T-cell (primary cell): Measurements from ENCODE around the gene PLAGL2. TPM values are rescaled to one million over a fixed set of nuclear protein-coding genes. Genes with fewer than 3 reads are reported as not detected.
A peak's percentile ranks its signal among the peaks of the same experiment; 100 is the strongest.

Experiments
- ATAC-seq, 4 experiments: fragments of 200-7000 bp in 3 of 4; fragments of 150-1000 bp in 1 of 4; cut with Tn5 transposase; replicated peaks in 1 of 4; 1 replicate in 3 of 4; 2 replicates in 1 of 4; pipeline ENCODE4 v1.10.0; 2021; ENCODE audit warnings: moderate library complexity in 3 of 4, mild to moderate bottlenecking in 2 of 4, moderate number of reproducible peaks in 1 of 4
- CTCF ChIA-PET, 2 donors: fragments of 300-600 bp; sonication (Branson Sonifier 250); formaldehyde crosslinking; loops; one replicate each; lab custom pipeline; 2022; ENCODE audit warnings: antibody characterized with exemption in 2 of 2; lab: Charles Lee
- POLR2A ChIA-PET, 2 donors: fragments of 300-600 bp; sonication (Branson Sonifier 250); formaldehyde crosslinking; loops; one replicate each; lab custom pipeline; 2022; ENCODE audit warnings: antibody characterized with exemption in 2 of 2; lab: Charles Lee
- DNase-seq, 35 experiments: peaks; one replicate each; pipeline versions ENCODE4 v3.0.0 to v3.0.0-alpha.2; 2013 to 2023
- H3K27ac ChIP-seq: one replicate; pipeline ENCODE4 v1.5.1; 2013; ENCODE audit warnings: low read length
- H3K27me3 ChIP-seq, 2 experiments: replicated peaks in 1 of 2; 1 replicate in 1 of 2; 2 replicates in 1 of 2; pipeline versions ENCODE4 v1.6.1 to v1.7.0; 2013; ENCODE audit warnings: low read length in 1 of 2, mixed read lengths in 1 of 2; ENCODE audit not compliant: control insufficient read depth in 2 of 2, insufficient read depth in 2 of 2; ENCODE audit errors: extremely low read depth in 1 of 2
- H3K36me3 ChIP-seq, 2 donors: 1 replicate in 1 of 2; 2 replicates in 1 of 2; pipeline versions ENCODE4 v1.6.1 to v1.7.0; 2013; ENCODE audit warnings: low read length in 1 of 2; ENCODE audit not compliant: control insufficient read depth in 2 of 2, insufficient read depth in 1 of 2; ENCODE audit errors: extremely low read depth in 1 of 2
- H3K4me1 ChIP-seq, 2 experiments: 1 replicate in 1 of 2; 2 replicates in 1 of 2; pipeline versions ENCODE4 v1.6.1 to v1.7.0; 2013; ENCODE audit warnings: low read length in 2 of 2, mixed read lengths in 1 of 2; ENCODE audit not compliant: insufficient read depth in 2 of 2, control insufficient read depth in 1 of 2; ENCODE audit errors: extremely low read depth in 1 of 2
- H3K4me3 ChIP-seq, 2 donors: 1 replicate in 1 of 2; 2 replicates in 1 of 2; pipeline versions ENCODE4 v1.5.1 to v1.7.0; 2013; ENCODE audit warnings: mild to moderate bottlenecking in 2 of 2, low read length in 1 of 2, moderate library complexity in 1 of 2; ENCODE audit not compliant: control insufficient read depth in 1 of 2; ENCODE audit errors: extremely low read depth in 1 of 2
- H3K9me3 ChIP-seq: 2 replicates; pipeline ENCODE4 v1.7.0; 2013
- H3K27ac Mint-ChIP-seq, 2 donors: one replicate each; pipeline ENCODE4 v1.8.0; 2020 to 2021; ENCODE audit warnings: mild to moderate bottlenecking in 2 of 2, mixed read lengths in 2 of 2
- H3K27me3 Mint-ChIP-seq, 2 donors: one replicate each; pipeline ENCODE4 v1.8.0; 2021 to 2022; ENCODE audit warnings: mixed read lengths in 2 of 2
- H3K36me3 Mint-ChIP-seq: one replicate; pipeline ENCODE4 v1.8.0; 2021; ENCODE audit warnings: mixed read lengths
- H3K4me1 Mint-ChIP-seq, 3 donors: one replicate each; pipeline ENCODE4 v1.8.0; 2020 to 2022; ENCODE audit warnings: mixed read lengths in 3 of 3, mild to moderate bottlenecking in 1 of 3
- H3K4me3 Mint-ChIP-seq, 3 donors: one replicate each; pipeline ENCODE4 v1.8.0; 2020 to 2022; ENCODE audit warnings: mild to moderate bottlenecking in 3 of 3, mixed read lengths in 3 of 3, moderate library complexity in 3 of 3
- H3K9me3 Mint-ChIP-seq, 3 donors: one replicate each; pipeline ENCODE4 v1.8.0; 2020 to 2022; ENCODE audit warnings: mixed read lengths in 3 of 3
- WGBS: methylation state at CpG from one replicate; pipeline ENCODE4 v1.1.5; 2013; ENCODE audit warnings: missing lambda C conversion rate; ENCODE audit not compliant: insufficient coverage; 5-methylcytosine and 5-hydroxymethylcytosine counted together
- total RNA-seq, 35 experiments: library from RNA in 6 of 35; stranded (reverse) in 6 of 35; fragments of 120-200 nt in 1 of 35; gene quantifications; one replicate each; pipeline versions ENCODE4 v1.2.1 to v1.2.4 and lab custom pipeline; 2013 to 2026

The PLAGL2 gene
- total RNA-seq, 5 donors from 2014 or later (not counting 1 experiment from before 2014, with no cell fraction given): 12.6 to 18.2 (median 16.3) TPM

GRCh38 chr20:32215147-32215546, 7.6 kb upstream of the PLAGL2 start:
- H3K27ac Mint-ChIP-seq: no peak overlapping the region
- no peaks in the 10 kb centered on the region for H3K27me3 Mint-ChIP-seq
- Histone ChIP-seq H3K4me3 (no peak overlapping the region), H3K4me1 (peaks cover 0 to 2% of the 10 kb centered on the region in 2 experiments), H3K36me3 (peaks cover 5 to 59% of the 10 kb centered on the region in 2 donors), H3K27ac (no peak overlapping the region), H3K27me3 (no peaks in the 10 kb centered on the region), H3K9me3 (no peaks in the 10 kb centered on the region)
- DNase-seq: no peak
- H3K4me1 Mint-ChIP-seq: peaks cover 17 to 19% (median 18%) of the 10 kb centered on the region in 3 donors
- no peaks in the 10 kb centered on the region for H3K9me3 Mint-ChIP-seq
- peaks cover 59% of the 10 kb centered on the region for H3K36me3 Mint-ChIP-seq
- ChIA-PET POLR2A (no interaction called here), CTCF (no interaction called here)
- H3K4me3 Mint-ChIP-seq: no peak overlapping the region
- ATAC-seq: no peak
- WGBS: 96% methylated on average over 3 of the region's 8 CpGs

DNA sequence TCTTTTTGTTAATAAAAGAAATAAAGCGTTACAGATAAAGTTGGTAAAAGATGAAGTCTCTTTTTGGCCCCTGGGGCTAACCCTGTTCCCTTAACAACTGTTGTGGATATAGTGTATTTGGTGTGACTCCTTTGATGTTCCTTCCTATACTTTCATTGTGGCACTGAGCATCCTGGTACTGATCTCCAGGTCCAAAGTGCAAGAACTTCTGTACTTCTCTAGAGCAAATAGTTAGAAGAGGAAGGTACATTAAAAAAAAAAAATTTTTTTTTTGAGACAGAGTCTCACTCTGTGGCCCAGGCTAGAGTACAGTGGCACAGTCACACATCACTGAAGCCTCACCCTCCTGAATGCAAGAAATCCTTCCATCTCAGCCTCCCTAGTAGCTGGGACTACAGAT, 6.3 kb upstream of the PLAGL2 start:
- no peaks in the 10 kb centered on the region for H3K27me3 Mint-ChIP-seq
- H3K4me3 ChIP-seq: no peak overlapping the region
- DNase-seq: no peak
- ATAC-seq: no peak
- peaks cover 52% of the 10 kb centered on the region for H3K36me3 Mint-ChIP-seq
- no peaks in the 10 kb centered on the region for H3K27me3 ChIP-seq
- no CpG with 5 or more reads among the region's 1 CpG for WGBS
- no peak overlapping the region for H3K27ac ChIP-seq
- no peak overlapping the region for H3K4me3 Mint-ChIP-seq
- peaks cover under 1 to 10% of the 10 kb centered on the region in 2 experiments for H3K4me1 ChIP-seq
- peaks cover 5 to 54% of the 10 kb centered on the region in 2 donors for H3K36me3 ChIP-seq
- no peaks in the 10 kb centered on the region for H3K9me3 ChIP-seq
- no peaks in the 10 kb centered on the region for H3K9me3 Mint-ChIP-seq
- ChIA-PET CTCF (no interaction called here), POLR2A (no interaction called here)
- no peak overlapping the region for H3K27ac Mint-ChIP-seq
- peaks cover 30 to 32% (median 31%) of the 10 kb centered on the region in 3 donors for H3K4me1 Mint-ChIP-seq

- Histone ChIP-seq H3K9me3 (no peaks in the 10 kb centered on the region), H3K36me3 (peaks cover 5 to 16% of the 10 kb centered on the region in 2 donors), H3K4me1 (peaks cover 17 to 44% of the 10 kb centered on the region in 2 experiments), H3K27ac (no peak overlapping the region), H3K27me3 (no peaks in the 10 kb centered on the region), H3K4me3 (no peak overlapping the region)
- Mint-ChIP-seq H3K36me3 (peaks cover 26% of the 10 kb centered on the region), H3K4me3 (peak overlapping the region in 2 of 3 donors; percentile 25 to 87), H3K4me1 (peaks cover 61 to 63% (median 61%) of the 10 kb centered on the region in 3 donors), H3K9me3 (no peaks in the 10 kb centered on the region), H3K27ac (peak overlapping the region in 1 of 2 donors; percentile 56), H3K27me3 (no peaks in the 10 kb centered on the region)
- CTCF ChIA-PET: no interaction called here
- DNase-seq (no peak), ATAC-seq (no peak)
- POLR2A ChIA-PET: no interaction called here
- 94% methylated on average over 7 of the region's 9 CpGs for WGBS
These were observed 2.5 kb upstream of the PLAGL2 start for GRCh38 chr20:32209850-32210605.

DNA sequence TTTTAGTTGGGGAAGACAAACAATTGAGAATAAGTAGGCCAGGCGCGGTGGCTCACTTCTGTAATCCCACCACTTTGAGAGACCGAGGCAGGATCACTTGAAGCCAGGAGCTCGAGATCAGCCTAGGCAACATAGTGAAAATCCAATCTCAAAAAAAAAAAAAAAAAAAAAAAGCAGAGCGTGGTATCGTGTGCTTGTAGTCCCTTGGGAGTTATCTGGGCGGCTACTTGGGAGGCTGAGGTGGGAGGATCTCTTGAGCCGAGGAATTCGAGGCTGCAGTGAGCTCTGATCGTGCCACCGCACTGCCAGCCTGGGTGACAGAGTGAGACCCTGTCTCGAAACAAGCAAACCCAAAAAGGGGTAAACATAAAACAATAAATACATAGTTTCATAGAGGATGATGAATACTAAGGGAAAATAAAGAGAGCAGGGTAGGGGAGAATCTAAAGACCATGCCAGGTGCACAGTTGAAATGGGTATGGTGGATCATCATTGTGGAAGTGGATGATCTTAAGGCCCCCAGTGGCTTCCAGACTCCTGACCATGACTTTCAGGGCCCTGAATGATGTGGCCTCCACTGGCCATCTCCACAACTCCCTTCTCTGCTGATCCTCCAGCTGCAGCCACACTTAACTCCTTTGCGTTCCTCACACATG, 1.1 kb upstream of the PLAGL2 start:
- peaks cover 18% of the 10 kb centered on the region for H3K36me3 Mint-ChIP-seq
- WGBS: 70% methylated on average over 4 of the region's 13 CpGs
- no peaks in the 10 kb centered on the region for H3K9me3 Mint-ChIP-seq
- no peak for DNase-seq
- H3K27ac Mint-ChIP-seq: peak overlapping the region; percentile 60 to 86
- ChIA-PET POLR2A (interaction anchor here in 1 of 2 donors (0.5 to 0.6 kb wide), 2 partner anchors 149 to 1085 kb away, joined by 3 to 7 read pairs; partner anchors contain the start of gene ASXL1), CTCF (interaction anchor here (0.6 to 0.7 kb wide), 2 partner anchors 446 to 490 kb away, joined by 4 to 9 read pairs; no protein-coding TSS in a partner anchor)
- Histone ChIP-seq H3K9me3 (no peaks in the 10 kb centered on the region), H3K4me1 (peaks cover 25 to 51% of the 10 kb centered on the region in 2 experiments), H3K27me3 (no peaks in the 10 kb centered on the region), H3K36me3 (peaks cover 5 to 11% of the 10 kb centered on the region in 2 donors), H3K4me3 (peak overlapping the region; percentile 87 to 95), H3K27ac (peak overlapping the region; percentile 59)
- no peak for ATAC-seq
- H3K4me3 Mint-ChIP-seq: peak overlapping the region; percentile 85 to 93 (median 87)
- peaks cover 75 to 77% (median 75%) of the 10 kb centered on the region in 3 donors for H3K4me1 Mint-ChIP-seq
- H3K27me3 Mint-ChIP-seq: no peaks in the 10 kb centered on the region

DNA sequence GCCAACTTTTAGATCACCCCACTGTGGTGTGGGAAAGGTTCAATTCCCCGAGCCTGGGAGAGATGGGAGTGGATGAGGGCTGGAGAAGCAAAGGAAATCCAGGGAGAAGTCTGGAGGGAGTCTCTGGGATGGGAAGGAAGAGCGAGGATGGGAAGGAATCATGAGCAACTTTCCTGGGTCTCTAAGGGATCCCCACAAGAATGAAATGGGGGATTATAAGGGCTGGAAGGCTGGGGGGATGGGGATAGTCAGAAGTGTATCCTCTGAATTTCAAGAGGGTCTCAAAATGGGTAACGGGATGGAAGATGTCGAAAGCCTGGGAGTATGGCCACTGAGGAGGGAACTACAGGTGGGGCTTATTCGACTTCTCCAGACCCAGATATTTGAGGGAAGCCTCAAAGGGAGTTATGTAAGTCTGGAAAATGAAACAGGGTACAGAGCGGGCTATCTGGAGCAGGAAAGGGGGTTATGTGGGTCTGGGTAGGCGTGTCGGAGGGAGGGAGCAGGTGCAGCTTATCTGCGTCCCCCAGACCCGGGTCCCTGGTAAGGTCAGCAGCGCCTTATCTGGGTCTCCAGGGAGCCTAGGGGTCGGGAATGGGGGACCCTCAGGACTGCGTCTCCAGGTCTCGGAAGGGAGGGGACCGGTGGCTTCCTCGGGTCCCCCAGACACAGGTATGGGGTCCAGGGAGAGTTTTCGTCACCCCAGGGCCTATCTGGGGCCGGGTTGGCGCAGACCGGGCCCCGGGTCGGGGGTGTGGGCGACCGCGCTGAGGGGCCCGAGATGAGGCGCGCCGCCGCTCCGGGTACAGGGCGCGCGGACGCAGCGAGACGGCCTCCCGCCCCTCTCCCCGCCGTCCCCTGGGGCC, 550 bp downstream of the PLAGL2 start:
- WGBS: 2% methylated on average over 40 of the region's 40 CpGs
- DNase-seq (peak in 4 of 35 experiments; percentile 6 to 32 (median 13)), ATAC-seq (peak in 3 of 4 experiments; percentile 4 to 18 (median 11))
- Histone ChIP-seq H3K4me3 (peak overlapping the region; percentile 90 to 92), H3K4me1 (peaks cover 26 to 56% of the 10 kb centered on the region in 2 experiments), H3K9me3 (no peaks in the 10 kb centered on the region), H3K27ac (peak overlapping the region; percentile 62), H3K27me3 (no peaks in the 10 kb centered on the region), H3K36me3 (peaks cover 4 to 14% of the 10 kb centered on the region in 2 donors)
- ChIA-PET CTCF (no interaction called here), POLR2A (no interaction called here)
- H3K4me3 Mint-ChIP-seq: peak overlapping the region; percentile 93 to 96 (median 94)
- no peaks in the 10 kb centered on the region for H3K27me3 Mint-ChIP-seq
- no peaks in the 10 kb centered on the region for H3K9me3 Mint-ChIP-seq
- peaks cover 19% of the 10 kb centered on the region for H3K36me3 Mint-ChIP-seq
- H3K4me1 Mint-ChIP-seq: peaks cover 86 to 89% (median 88%) of the 10 kb centered on the region in 3 donors
- peak overlapping the region; percentile 91 to 95 for H3K27ac Mint-ChIP-seq
